ENCODE measurements around the gene CROT.

CROT gene

GRCh38 chr7:87341441-87341840 lies 4.0 kb upstream of the CROT start:
- no peak for DNase-seq (ENCODE audit: low read depth, low spot score)

DNA sequence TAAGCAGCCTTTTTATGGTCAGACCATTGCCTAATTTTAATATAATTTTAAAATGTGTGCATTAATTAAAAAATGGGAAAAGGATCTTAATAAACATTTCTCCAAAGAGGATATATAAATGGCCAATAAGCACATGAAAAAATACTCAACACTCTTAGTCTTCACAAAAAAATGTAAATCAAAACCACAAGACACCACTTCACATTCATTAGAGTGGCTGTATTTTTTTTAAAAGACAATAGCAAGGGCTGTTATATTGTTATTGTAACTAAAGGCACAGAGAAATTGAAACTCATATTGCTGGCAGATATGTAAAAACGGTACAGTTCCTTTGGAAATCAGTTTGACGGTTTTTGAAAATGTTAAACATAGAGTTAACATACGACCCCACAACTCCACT lies 3.2 kb upstream of the CROT start:
- DNase-seq (ENCODE audit: low read depth, low spot score) = no peak

- DNase-seq (ENCODE audit: low read depth, low spot score) = no peak
Observed at GRCh38 chr7:87344446-87344845, 1.0 kb upstream of the CROT start.

DNA sequence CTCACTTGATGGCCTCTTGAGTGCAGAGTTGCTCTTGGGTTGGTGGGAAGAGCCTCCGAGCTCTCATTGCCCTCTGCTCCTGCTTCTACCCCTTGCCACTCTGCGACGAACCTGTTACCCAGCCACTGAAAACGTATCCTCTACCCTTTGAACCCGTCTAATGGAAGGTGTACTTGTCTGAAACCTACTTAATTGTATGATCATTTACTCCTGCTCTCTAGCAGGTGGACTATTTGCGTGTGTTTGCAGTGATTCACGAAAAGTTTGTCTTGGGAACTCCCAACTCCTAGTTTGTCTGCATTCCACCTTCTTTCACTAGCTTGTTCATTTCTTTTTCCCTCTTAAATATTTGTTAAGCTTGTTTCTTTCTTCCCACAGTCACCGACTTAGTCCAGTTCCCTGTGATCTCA lies 503 bp downstream of the CROT start:
- no peak for DNase-seq (ENCODE audit: low read depth, low spot score)

- no peak for DNase-seq (ENCODE audit: low read depth, low spot score)
Observed at GRCh38 chr7:87347207-87347606, 1.7 kb downstream of the CROT start.

GRCh38 chr7:87347664-87348063 lies 2.2 kb downstream of the CROT start:
- no peak for DNase-seq (ENCODE audit: low read depth, low spot score)

GRCh38 chr7:87354749-87355148 lies 9.3 kb downstream of the CROT start:
- DNase-seq (ENCODE audit: low read depth, low spot score) = no peak

DNA sequence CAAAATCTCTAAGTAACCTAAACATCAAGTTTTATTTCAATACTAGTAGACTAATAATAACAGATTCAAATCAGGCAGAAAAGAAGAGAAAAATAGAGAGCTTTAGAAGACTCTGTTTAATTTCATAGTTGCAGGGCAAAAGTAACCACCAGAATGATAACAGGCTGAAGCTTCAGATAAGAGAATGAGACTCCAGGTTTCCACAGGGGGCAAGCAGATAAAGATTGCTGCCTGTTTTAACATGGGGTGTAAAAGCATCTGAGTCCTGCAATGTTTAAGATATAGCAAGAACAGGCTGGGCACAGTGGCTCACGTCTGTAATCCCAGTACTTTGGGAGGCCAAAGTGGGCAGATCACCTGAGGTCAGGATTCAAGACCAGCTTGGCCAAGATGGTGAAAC lies 11.0 kb downstream of the CROT start:
- no peak for DNase-seq (ENCODE audit: low read depth, low spot score)

DNA sequence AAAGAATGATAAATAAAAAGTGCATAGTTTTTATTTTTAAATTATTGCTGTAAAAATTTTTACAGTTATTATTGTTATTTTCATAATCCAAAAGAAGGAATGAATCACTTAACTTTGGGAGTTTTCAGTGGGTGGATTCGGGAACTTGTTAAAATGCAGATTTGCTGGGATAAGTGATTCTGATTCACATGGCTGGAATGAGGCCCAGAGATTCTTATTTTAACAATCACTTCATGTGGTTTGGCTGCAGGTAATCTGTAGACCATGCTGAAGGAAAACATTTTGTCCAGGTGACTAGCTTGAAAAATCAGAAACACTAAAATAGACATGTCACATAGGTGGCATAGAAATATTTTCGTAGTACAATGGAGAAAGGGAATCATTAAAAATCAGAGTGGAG lies 13.9 kb downstream of the CROT start:
- DNase-seq (ENCODE audit: low read depth, low spot score) = no peak

DNA sequence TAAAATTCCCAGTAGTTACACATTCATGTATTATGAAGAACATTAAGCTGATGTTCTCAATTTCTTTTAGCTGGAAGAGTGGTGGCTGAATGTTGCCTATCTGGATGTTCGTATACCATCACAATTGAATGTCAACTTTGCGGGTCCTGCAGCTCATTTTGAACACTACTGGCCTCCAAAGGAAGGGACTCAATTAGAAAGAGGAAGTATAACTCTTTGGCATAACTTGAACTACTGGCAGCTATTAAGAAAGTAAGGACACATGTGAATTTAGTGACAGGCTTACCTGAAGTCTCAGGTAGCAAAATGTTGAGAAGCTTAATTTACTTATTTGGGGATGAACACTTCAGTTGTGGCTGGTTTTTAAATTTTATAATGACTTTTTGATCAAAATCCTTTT lies 15.9 kb downstream of the CROT start:
- DNase-seq (ENCODE audit: low read depth, low spot score) = no peak

DNA sequence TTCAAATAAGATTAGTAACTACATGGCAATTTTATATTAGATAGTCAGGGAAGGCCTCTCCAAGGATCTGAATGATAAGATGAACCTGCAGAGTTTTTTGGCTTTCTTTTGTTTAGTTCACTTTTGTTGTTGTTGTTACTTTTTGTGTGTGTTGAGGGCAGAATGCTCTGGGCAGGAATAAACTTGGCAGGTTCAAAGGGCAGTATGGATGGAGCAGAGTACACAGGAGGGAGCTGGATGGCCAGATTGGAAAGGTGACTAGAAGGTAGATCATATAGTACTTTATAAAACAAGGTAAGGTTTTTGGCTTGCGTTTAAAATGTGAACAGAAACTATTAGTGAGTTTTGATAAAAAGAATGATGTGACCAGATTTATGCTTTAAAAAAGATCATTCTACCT lies 17.9 kb downstream of the CROT start:
- no peak for DNase-seq (ENCODE audit: low read depth, low spot score)

DNA sequence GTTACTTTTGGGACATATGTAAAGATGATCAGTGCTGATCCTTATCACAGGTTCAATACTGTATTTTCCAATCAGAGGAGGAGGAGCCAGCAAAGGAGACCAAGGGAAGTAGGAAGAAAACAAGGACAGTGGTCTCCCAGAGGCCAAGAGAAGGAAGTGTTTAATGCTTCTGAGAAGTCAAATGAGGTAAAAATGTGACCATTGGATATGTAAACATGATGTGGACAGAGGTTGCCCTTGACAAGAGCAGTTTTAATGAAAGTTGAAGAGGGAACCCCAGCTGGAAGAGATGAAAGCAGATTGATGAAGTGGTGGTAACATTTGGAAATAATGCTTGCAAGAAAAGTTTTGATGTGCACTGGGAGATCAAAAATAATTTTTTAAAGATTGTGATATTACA lies 18.8 kb downstream of the CROT start:
- no peak for DNase-seq (ENCODE audit: low read depth, low spot score)

DNA sequence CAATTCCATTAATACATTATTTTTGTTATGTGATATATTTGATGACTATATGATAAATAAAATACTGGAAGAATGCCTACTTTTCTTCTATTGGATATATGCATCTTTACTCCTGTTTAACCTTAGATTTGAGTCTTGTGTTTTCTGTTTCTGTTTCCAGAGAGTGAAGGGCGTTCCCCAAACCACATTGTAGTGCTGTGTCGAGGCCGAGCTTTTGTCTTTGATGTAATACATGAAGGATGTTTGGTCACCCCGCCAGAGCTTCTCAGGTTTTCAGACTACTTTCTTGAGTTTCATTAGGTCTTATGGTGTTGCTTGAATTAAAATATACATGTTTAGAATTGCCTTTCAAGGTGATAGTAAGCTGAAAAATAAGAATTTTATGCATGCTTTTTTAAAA lies 23.8 kb downstream of the CROT start:
- DNase-seq (ENCODE audit: low read depth, low spot score) = no peak

DNA sequence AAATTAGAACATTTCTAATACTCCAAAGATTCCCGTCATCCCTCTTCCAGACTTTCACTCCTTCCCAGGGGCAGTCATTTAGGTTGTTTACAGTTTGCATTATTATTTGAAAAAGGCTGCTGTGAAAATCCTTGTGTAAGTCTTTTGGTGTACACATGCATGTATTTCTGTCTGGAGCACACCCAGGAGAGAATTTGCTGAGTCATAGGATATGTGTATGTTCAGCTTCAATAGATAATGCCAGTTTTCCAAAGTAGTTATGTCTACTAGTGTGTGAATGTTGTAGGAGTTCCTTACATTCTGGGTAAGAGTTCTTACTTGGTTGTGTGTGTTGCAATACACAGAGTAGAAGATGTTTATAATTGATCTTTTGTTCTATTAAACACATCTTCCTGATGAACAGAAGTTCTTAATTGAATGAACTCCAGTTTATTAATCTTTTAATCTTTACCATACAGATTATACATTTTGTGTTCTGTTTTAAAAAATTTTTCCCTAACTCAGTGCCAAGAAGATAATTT lies 25.3 kb downstream of the CROT start:
- DNase-seq (ENCODE audit: low read depth, low spot score) = no peak

GRCh38 chr7:87375662-87376435 lies 30.4 kb downstream of the CROT start:
- no peak for DNase-seq (ENCODE audit: low read depth, low spot score)

- no peak for DNase-seq (ENCODE audit: low read depth, low spot score)
Observed at GRCh38 chr7:87380905-87381304, 35.4 kb downstream of the CROT start.

DNA sequence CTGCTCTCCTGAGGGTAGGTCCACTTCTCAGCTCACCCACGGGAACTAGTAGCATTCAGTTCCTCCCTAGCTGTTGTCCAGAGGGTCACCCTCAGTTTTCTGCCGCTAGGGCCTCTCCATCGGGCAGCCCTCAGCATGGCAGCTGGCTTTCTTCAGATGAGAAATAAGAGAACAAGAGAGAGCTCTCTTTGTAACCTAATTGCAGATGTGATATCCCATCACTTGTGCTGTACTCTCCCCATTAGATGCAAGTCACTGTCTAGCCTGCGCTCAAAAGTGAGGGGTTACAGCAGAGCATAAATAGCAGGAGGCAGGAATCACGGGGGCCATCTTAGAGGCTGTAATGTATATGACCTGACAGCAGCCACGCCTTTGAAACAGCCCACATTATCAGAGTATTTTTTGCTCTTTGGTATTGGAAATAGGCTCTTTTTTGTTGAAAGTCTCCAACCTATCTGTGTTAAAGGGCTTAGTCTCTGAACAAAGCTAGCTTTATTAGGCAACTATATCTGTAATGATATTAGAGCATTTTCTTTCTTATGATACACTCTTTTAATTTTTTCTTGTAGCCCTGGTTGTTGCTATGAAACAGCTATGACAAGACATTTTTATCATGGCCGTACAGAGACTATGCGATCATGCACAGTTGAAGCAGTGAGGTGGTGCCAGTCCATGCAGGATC lies 45.7 kb downstream of the CROT start:
- no peak for DNase-seq (ENCODE audit: low read depth, low spot score)

DNA sequence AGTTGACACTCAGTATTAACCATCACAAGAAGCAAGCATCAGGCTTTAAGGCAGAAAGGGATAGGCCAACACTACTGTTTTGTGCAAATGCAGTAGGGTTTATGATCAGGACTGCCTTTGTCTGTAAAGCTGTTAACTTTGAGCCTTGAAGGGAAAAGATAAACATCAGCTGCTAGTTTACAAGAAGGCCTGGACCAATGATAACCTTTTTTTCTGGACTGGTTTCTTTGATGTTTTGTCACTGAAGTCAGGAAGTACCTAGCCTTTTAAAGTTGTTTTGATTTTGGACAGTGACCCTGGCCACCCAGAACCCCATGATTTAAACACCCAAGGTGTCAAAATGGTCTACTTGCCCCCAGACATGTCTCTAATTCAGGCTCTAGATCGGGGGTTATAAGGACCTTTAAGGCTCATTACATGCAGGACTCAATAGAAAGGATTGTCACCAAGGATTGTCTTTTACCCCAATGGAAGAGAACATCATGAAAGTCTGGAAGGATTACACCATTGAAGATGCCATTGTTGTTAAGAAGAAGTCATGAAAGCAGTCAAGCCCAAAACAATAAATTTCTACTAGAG lies 50.1 kb downstream of the CROT start:
- DNase-seq (ENCODE audit: low read depth, low spot score) = no peak

- DNase-seq (ENCODE audit: low read depth, low spot score) = no peak
Observed at GRCh38 chr7:87398446-87398845, 53.0 kb downstream of the CROT start.

DNA sequence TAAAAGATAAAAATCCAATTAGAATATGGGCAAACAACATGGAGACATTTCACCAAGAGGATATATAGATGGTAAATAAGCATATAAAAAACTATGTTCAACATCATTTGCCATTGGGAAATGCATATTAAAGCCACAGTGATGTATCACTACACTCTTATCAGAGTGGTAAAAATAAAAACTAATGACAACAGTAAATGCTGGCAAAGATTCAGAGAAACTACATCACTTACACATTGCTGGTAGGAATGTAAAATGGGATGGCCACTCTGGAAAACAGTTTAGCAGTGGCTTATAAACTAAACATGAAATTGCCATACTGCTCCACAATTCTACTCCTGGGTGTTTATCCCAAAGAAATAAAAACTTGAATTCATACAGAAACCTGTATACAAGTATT lies 59.2 kb downstream of the CROT start:
- no peak for DNase-seq (ENCODE audit: low read depth, low spot score)

DNA sequence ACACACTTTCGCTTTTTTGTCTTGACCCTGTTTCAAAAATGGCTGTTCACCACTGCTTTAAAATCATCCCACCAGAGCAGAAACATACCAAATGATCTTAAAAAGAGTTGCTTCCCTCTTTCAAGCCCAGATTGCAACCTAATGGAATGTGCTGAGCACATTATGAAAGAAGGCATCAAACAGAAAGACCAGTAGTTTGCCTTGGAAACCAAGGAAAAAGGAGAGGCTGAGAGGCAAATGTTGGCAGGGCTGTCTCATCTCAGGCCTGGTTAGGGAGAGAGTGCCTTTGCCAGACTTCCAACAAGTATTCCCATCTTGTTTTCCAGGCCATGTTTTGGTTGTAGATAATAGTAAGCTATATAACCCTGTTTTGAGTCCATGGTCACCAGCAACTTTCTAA lies 65.7 kb downstream of the CROT start:
- no peak for DNase-seq (ENCODE audit: low read depth, low spot score)

DNA sequence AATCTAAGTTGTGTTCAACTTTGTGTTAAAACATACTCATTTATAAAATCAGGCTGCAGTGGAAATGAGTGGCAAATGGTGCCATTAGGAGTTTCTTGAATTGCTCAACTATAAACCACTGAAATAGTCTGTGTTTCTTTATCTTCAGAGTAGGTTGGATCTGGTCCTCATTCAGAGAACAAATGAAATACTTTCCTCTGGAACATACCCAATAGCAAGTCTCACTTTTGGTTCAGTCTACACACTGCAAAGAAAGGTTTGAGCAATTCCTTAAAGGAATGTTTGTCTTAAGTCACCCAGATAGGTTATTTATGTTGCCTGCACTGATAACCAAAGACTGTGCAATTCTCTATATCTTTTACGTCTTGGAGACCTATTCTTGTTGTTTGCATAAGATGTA lies 67.6 kb downstream of the CROT start:
- no peak for DNase-seq (ENCODE audit: low read depth, low spot score)
